WERI-Rb-1 (cell line): Measurements from ENCODE around the gene SLC12A5.

ENCODE experiments used
- DNase-seq: peaks from one replicate; pipeline ENCODE4 v3.0.0-alpha.2; 2020
- H3K27ac ChIP-seq: fragments of 250-450 bp; sonication (Bioruptor Pico); 2 replicates; pipeline ENCODE4 v1.5.1; 2020; ENCODE audit warnings: mild to moderate bottlenecking, moderate library complexity
- H3K27me3 ChIP-seq: fragments of 250-450 bp; sonication (Bioruptor Pico); 2 replicates; pipeline ENCODE4 v1.5.1; 2021; ENCODE audit warnings: mild to moderate bottlenecking, low read depth, moderate library complexity; ENCODE audit not compliant: insufficient read depth, severe bottlenecking
- H3K36me3 ChIP-seq: fragments of 250-450 bp; sonication (Bioruptor Pico); 2 replicates; pipeline ENCODE4 v1.5.1; 2020; ENCODE audit warnings: mild to moderate bottlenecking, moderate library complexity
- H3K4me3 ChIP-seq: 2 replicates; pipeline ENCODE4 v1.5.1; 2011; ENCODE audit warnings: low read depth, mild to moderate bottlenecking, control low read depth, low read length
- H3K9me3 ChIP-seq: fragments of 250-450 bp; sonication (Bioruptor Pico); 2 replicates; pipeline ENCODE4 v1.5.1; 2021; ENCODE audit warnings: mild to moderate bottlenecking, moderate library complexity; ENCODE audit not compliant: severe bottlenecking
- CTCF ChIP-seq: IDR thresholded peaks from 2 replicates; pipeline ENCODE4 v1.5.1; 2011; ENCODE audit warnings: low read depth, mild to moderate bottlenecking, control low read depth, inconsistent platforms, low read length

SLC12A5 gene

GRCh38 chr20:46084805-46085178, 55.8 kb downstream of the SLC12A5 start:
- Histone ChIP-seq H3K4me3 (no peak overlapping the region), H3K36me3 (peaks cover 19% of the 10 kb centered on the region), H3K27me3 (no peaks in the 10 kb centered on the region), H3K9me3 (no peaks in the 10 kb centered on the region), H3K27ac (no peak overlapping the region)
- DNase-seq = no peak
- no peak for TF ChIP-seq CTCF

- no peak overlapping the region for H3K4me3 ChIP-seq
- no peak overlapping the region for H3K27ac ChIP-seq
- no peak for DNase-seq
- H3K36me3 ChIP-seq = peaks cover 19% of the 10 kb centered on the region
- H3K27me3 ChIP-seq = no peaks in the 10 kb centered on the region
- H3K9me3 ChIP-seq = no peaks in the 10 kb centered on the region
- no peak for TF ChIP-seq CTCF
Observed at GRCh38 chr20:46085179-46085851, 56.3 kb downstream of the SLC12A5 start.

GRCh38 chr20:46087161-46087560, 58.1 kb downstream of the SLC12A5 start:
- Histone ChIP-seq H3K27ac (no peak overlapping the region), H3K4me3 (no peak overlapping the region), H3K36me3 (peaks cover 19% of the 10 kb centered on the region), H3K9me3 (no peaks in the 10 kb centered on the region), H3K27me3 (no peaks in the 10 kb centered on the region)
- no peak for TF ChIP-seq CTCF
- no peak for DNase-seq

GRCh38 chr20:46088409-46089166, 59.6 kb downstream of the SLC12A5 start:
- Histone ChIP-seq H3K27ac (peak overlapping the region; percentile 99), H3K9me3 (no peaks in the 10 kb centered on the region), H3K27me3 (no peaks in the 10 kb centered on the region), H3K4me3 (peak overlapping the region; percentile 75), H3K36me3 (peaks cover 17% of the 10 kb centered on the region)
- DNase-seq = no peak
- no peak for TF ChIP-seq CTCF

GRCh38 chr20:46089167-46089416, 60.1 kb downstream of the SLC12A5 start:
- no peaks in the 10 kb centered on the region for H3K27me3 ChIP-seq
- peaks cover 17% of the 10 kb centered on the region for H3K36me3 ChIP-seq
- H3K4me3 ChIP-seq = peak overlapping the region; percentile 75
- H3K9me3 ChIP-seq = no peaks in the 10 kb centered on the region
- TF ChIP-seq CTCF = no peak
- H3K27ac ChIP-seq = peak overlapping the region; percentile 99
- no peak for DNase-seq
